B cell (primary cell): ENCODE data around the gene LMOD2. TPM values are rescaled to one million over a fixed set of nuclear protein-coding genes. Genes with fewer than 3 reads are reported as not detected.

Experiments
- ATAC-seq: fragments of 200-7000 bp; cut with Tn5 transposase; one replicate; pipeline ENCODE4 v1.10.0; 2021; ENCODE audit warnings: low read depth, mild to moderate bottlenecking, moderate number of reproducible peaks, moderate library complexity
- CTCF ChIA-PET: fragments of 350-600 bp; sonication (Branson Sonifier 250); formaldehyde crosslinking; loops from one replicate; lab custom pipeline; 2021; ENCODE audit warnings: antibody characterized with exemption, inconsistent platforms; lab: Charles Lee
- POLR2A ChIA-PET: fragments of 350-600 bp; sonication (Branson Sonifier 250); formaldehyde crosslinking; loops from one replicate; lab custom pipeline; 2021; ENCODE audit warnings: antibody characterized with exemption; lab: Charles Lee
- DNase-seq: peaks from one replicate; pipeline ENCODE4 v3.0.0; 2013
- H2AFZ ChIP-seq: 2 replicates; pipeline ENCODE4 v1.6.1; 2012; ENCODE audit warnings: mild to moderate bottlenecking, low read depth, low read length; ENCODE audit not compliant: insufficient read depth, poor library complexity, severe bottlenecking
- H3K27ac ChIP-seq, 2 donors: 1 replicate in 1 of 2; 2 replicates in 1 of 2; pipeline ENCODE4 v1.5.1; 2012 to 2013; ENCODE audit warnings: low read length in 2 of 2, mild to moderate bottlenecking in 2 of 2, moderate library complexity in 1 of 2
- H3K27me3 ChIP-seq, 4 experiments: fragments of 200-600 bp in 1 of 4; sonication (generic) in 1 of 4; replicated peaks in 1 of 4; 1 replicate in 2 of 4; 2 replicates in 2 of 4; pipeline versions ENCODE4 v1.6.1 to v1.7.0; 2013 to 2016; ENCODE audit warnings: low read length in 3 of 4, mild to moderate bottlenecking in 2 of 4, mixed read lengths in 1 of 4, moderate library complexity in 1 of 4; ENCODE audit not compliant: insufficient read depth in 4 of 4, control insufficient read depth in 3 of 4; ENCODE audit errors: control extremely low read depth in 1 of 4
- H3K36me3 ChIP-seq, 2 experiments: replicated peaks in 1 of 2; 1 replicate in 1 of 2; 2 replicates in 1 of 2; pipeline versions ENCODE4 v1.6.1 to v1.7.1; 2013; ENCODE audit warnings: low read length in 1 of 2; ENCODE audit not compliant: insufficient read depth in 2 of 2, control insufficient read depth in 1 of 2; ENCODE audit errors: control extremely low read depth in 1 of 2, extremely low read depth in 1 of 2
- H3K4me1 ChIP-seq, 2 donors: fragments of 200-600 bp in 1 of 2; sonication (generic) in 1 of 2; 1 replicate in 1 of 2; 2 replicates in 1 of 2; pipeline versions ENCODE4 v1.5.1 to v1.6.1; 2013 to 2017; ENCODE audit warnings: low read length in 2 of 2; ENCODE audit not compliant: control insufficient read depth in 2 of 2, insufficient read depth in 2 of 2
- H3K4me2 ChIP-seq: replicated peaks from 2 replicates; pipeline ENCODE3; 2012; ENCODE audit warnings: mild to moderate bottlenecking, low read depth, low read length; ENCODE audit not compliant: poor library complexity, severe bottlenecking
- H3K4me3 ChIP-seq, 5 experiments: fragments of 200-600 bp in 1 of 5; sonication (generic) in 1 of 5; 1 replicate in 3 of 5; 2 replicates in 2 of 5; pipeline versions ENCODE4 v1.5.1 to v1.7.0; 2011 to 2016; ENCODE audit warnings: low read length in 4 of 5, mild to moderate bottlenecking in 4 of 5, low read depth in 2 of 5, control low read depth in 1 of 5, moderate library complexity in 1 of 5; ENCODE audit not compliant: insufficient read depth in 1 of 5; ENCODE audit errors: control extremely low read depth in 1 of 5, extremely low read depth in 1 of 5
- H3K79me2 ChIP-seq: fragments of 200-600 bp; sonication (generic); one replicate; pipeline ENCODE4 v1.6.0; 2016; ENCODE audit warnings: low read length; ENCODE audit not compliant: control insufficient read depth, insufficient read depth
- H3K9ac ChIP-seq: fragments of 200-600 bp; sonication (generic); 2 replicates; pipeline ENCODE4 v1.6.1; 2017; ENCODE audit warnings: mild to moderate bottlenecking, low read length, moderate library complexity
- H3K9me3 ChIP-seq, 3 donors: one replicate each; pipeline versions ENCODE4 v1.6.1 to v1.7.1; 2013; ENCODE audit warnings: low read length in 2 of 3; ENCODE audit not compliant: control insufficient read depth in 2 of 3, insufficient read depth in 1 of 3; ENCODE audit errors: control extremely low read depth in 1 of 3
- H4K20me1 ChIP-seq: 2 replicates; pipeline ENCODE4 v1.6.0; 2012; ENCODE audit warnings: mild to moderate bottlenecking, low read length; ENCODE audit not compliant: insufficient read depth, control insufficient read depth, poor library complexity, severe bottlenecking
- H3K27ac Mint-ChIP-seq: one replicate; pipeline ENCODE4 v1.8.0; 2021; ENCODE audit warnings: mixed read lengths
- H3K27me3 Mint-ChIP-seq: one replicate; pipeline ENCODE4 v1.8.0; 2021; ENCODE audit warnings: mixed read lengths
- H3K4me1 Mint-ChIP-seq: one replicate; pipeline ENCODE4 v1.8.0; 2021; ENCODE audit warnings: mixed read lengths
- H3K4me3 Mint-ChIP-seq: one replicate; pipeline ENCODE4 v1.8.0; 2021; ENCODE audit warnings: mixed read lengths
- H3K9me3 Mint-ChIP-seq: one replicate; pipeline ENCODE4 v1.8.0; 2022; ENCODE audit warnings: mixed read lengths; ENCODE audit not compliant: insufficient read depth
- EZH2 ChIP-seq: IDR thresholded peaks from 2 replicates; pipeline ENCODE4 v1.6.1; 2012; ENCODE audit warnings: borderline replicate concordance, low read depth, mild to moderate bottlenecking, moderate library complexity, low read length; ENCODE audit not compliant: insufficient read depth, poor library complexity, severe bottlenecking
- WGBS: methylation state at CpG from one replicate; pipeline ENCODE4 v1.1.5; 2013; ENCODE audit warnings: missing lambda C conversion rate; ENCODE audit not compliant: insufficient coverage; 5-methylcytosine and 5-hydroxymethylcytosine counted together
- intact Hi-C: fragments of 100-400 bp; cut with micrococcal nuclease; formaldehyde crosslinking; loops from one replicate; pipeline ENCODE4 v1.10.0; 2022
- polyA plus RNA-seq: library from polyadenylated mRNA; depleted of rRNA; stranded (reverse); fragments of >200 nt; gene quantifications from 2 replicates; pipeline ENCODE4 v1.2.3, GENCODE V29; 2012
- total RNA-seq, 2 donors: library from RNA; stranded (reverse); fragments of 120-200 nt in 1 of 2; gene quantifications; 1 replicate in 1 of 2; 2 replicates in 1 of 2; pipeline versions ENCODE4 v1.2.3 to v1.2.4, GENCODE V29; 2013 to 2022
- TF ChIP-seq, protein P1 (sequence below): fragments of 200-600 bp; IDR thresholded peaks from one replicate; pipeline ENCODE4 v1.8.0; 2022; ENCODE audit warnings: antibody characterized with exemption, mild to moderate bottlenecking

The LMOD2 gene
- total and polyA plus RNA-seq, 2 donors (not counting 1 experiment from before 2014, with no cell fraction given), result not detected

DNA sequence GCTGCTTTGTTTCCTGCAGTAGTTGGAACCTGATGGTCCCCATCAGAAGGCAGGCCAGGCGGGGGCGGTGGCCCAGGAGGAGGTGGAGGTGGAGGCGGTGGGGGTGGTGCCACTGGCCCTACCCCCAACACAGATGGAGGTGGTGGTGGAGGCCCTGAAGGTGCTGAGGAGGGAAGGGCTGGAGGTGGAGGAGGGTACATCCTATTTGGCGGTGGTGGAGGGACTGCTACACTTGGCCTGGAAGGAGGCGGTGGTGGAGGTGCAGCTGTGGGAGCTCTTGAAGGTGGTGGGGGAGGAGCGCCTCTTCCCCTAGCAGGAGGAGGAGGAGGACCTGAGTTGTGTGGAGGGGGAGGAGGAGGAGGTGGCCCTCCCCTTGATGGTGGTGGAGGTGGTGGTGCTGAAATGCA lies 36.8 kb downstream of the LMOD2 start:
- H3K4me2 ChIP-seq, result no peak overlapping the region
- H3K27me3 ChIP-seq, result no peaks in the 10 kb centered on the region
- ChIA-PET CTCF (interaction anchor here (1.7 to 3.0 kb wide), 2 partner anchors 9 to 198 kb away, joined by 4 to 13 read pairs; no protein-coding TSS in a partner anchor), POLR2A (no interaction called here)
- no peak overlapping the region for H2AFZ ChIP-seq
- Mint-ChIP-seq H3K4me3 (no peak overlapping the region), H3K4me1 (no peaks in the 10 kb centered on the region), H3K9me3 (no peaks in the 10 kb centered on the region), H3K27ac (no peak overlapping the region), H3K27me3 (no peaks in the 10 kb centered on the region)
- intact Hi-C loops, result no loop called here
- H3K9ac ChIP-seq, result no peak overlapping the region
- no peak overlapping the region for H3K4me3 ChIP-seq
- H3K79me2 ChIP-seq, result no peaks in the 10 kb centered on the region
- no peaks in the 10 kb centered on the region for H3K4me1 ChIP-seq
- no peak for DNase-seq
- H3K27ac ChIP-seq, result no peak overlapping the region
- H4K20me1 ChIP-seq, result no peaks in the 10 kb centered on the region
- H3K9me3 ChIP-seq, result no peaks in the 10 kb centered on the region
- peaks cover 4 to 45% of the 10 kb centered on the region in 2 experiments for H3K36me3 ChIP-seq
- TF ChIP-seq EZH2, result no peak
- TF ChIP-seq, protein P1, sequence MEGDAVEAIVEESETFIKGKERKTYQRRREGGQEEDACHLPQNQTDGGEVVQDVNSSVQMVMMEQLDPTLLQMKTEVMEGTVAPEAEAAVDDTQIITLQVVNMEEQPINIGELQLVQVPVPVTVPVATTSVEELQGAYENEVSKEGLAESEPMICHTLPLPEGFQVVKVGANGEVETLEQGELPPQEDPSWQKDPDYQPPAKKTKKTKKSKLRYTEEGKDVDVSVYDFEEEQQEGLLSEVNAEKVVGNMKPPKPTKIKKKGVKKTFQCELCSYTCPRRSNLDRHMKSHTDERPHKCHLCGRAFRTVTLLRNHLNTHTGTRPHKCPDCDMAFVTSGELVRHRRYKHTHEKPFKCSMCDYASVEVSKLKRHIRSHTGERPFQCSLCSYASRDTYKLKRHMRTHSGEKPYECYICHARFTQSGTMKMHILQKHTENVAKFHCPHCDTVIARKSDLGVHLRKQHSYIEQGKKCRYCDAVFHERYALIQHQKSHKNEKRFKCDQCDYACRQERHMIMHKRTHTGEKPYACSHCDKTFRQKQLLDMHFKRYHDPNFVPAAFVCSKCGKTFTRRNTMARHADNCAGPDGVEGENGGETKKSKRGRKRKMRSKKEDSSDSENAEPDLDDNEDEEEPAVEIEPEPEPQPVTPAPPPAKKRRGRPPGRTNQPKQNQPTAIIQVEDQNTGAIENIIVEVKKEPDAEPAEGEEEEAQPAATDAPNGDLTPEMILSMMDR, result no peak
- ATAC-seq, result no peak
- WGBS, result 100% methylated on average over 6 of the region's 6 CpGs

DNA sequence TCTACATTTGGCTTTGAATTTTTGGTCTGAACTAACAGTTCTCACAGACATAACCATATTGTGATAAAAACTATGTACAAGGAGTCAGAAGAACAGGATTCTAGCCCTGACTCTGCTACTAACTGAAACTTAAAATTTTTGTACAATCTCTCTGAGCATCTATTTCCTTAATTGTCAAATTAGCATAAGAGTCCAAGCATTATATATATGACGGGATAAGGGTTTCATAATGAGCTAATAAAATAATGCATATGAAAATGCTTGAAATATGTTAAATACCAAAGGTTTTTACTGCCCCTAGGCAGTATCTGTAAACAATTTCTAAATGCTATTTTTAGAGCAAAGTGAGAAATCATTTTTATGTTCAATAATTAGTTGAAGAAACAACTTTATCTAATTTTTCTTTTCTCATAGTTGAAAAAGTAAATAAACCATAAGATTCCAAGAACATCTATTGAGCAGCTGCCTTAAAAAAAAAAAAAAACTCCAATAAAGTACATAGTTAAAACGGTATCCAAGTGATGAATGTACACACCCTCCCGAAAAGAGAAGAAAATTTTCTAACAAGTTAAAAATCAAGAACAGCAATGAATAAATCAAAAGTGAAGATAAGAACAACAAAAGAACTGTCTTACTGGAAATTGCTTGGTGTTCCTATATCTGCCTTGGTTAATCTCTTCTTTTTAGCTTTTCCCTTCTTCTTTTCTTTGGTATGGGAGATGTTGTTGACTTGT lies 40.4 kb downstream of the LMOD2 start:
- ATAC-seq (no peak), DNase-seq (no peak)
- Histone ChIP-seq H3K27me3 (no peaks in the 10 kb centered on the region), H3K4me3 (no peak overlapping the region), H2AFZ (no peak overlapping the region), H3K9ac (no peak overlapping the region), H3K36me3 (peaks cover 4 to 25% of the 10 kb centered on the region in 2 experiments), H3K79me2 (no peaks in the 10 kb centered on the region), H3K4me1 (no peaks in the 10 kb centered on the region), H3K4me2 (no peak overlapping the region), H3K9me3 (no peaks in the 10 kb centered on the region), H4K20me1 (no peaks in the 10 kb centered on the region), H3K27ac (no peak overlapping the region)
- no peaks in the 10 kb centered on the region for H3K4me1 Mint-ChIP-seq
- ChIA-PET CTCF (no interaction called here), POLR2A (no interaction called here)
- no peaks in the 10 kb centered on the region for H3K9me3 Mint-ChIP-seq
- TF ChIP-seq, protein P1, result no peak
- no peak for TF ChIP-seq EZH2
- no peak overlapping the region for H3K27ac Mint-ChIP-seq
- WGBS, result no CpG with 5 or more reads among the region's 3 CpGs
- H3K27me3 Mint-ChIP-seq, result no peaks in the 10 kb centered on the region
- intact Hi-C loops, result no loop called here
- no peak overlapping the region for H3K4me3 Mint-ChIP-seq
